SKM-1 (cell line): ENCODE results near the gene PKD1L1.

ENCODE experiments used
- DNase-seq: peaks from one replicate; lab custom pipeline; 2025; ENCODE audit not compliant: unreplicated experiment; lab: John Stamatoyannopoulos, UW

Gene PKD1L1

DNA sequence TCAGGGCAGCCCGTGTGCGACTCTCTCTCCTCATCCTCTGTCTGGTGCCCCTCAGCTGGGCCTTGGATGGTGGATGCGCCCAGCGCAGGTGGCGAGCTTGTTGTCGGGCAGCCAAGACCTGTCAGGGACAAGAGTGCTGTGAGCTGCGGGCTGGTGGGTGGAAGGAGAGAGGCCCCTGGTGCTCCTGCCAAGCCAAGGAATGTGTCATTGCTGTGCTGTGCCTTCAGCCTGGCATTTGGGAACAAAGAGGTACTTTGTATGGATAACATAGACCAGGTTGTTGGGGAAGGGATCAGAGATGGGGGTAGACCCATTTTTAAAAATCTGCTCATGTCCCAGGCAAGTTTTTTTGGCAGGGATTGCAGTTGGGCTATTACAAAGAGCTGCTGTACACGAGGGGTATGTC is 120.9 kb downstream of the PKD1L1 start:
- DNase-seq: no peak

DNA sequence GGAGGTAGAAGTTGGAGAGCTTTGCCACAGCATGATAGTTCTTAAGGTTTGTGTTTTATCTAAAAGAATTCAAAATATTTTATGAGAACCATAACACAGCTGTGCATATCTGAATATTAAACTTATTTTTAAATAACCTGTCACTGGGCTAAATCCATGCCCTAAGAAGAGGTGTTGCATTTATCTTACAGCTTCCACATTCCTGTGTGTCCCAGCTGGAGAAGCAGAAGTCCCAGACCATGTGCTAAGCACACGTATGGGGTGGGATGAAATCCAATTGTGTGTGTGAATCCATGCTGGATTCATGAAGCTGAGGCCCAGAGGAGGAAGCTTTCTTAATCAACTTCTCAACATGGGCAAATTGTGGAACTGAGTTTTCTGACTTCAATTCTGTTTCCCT is 121.5 kb downstream of the PKD1L1 start:
- DNase-seq: no peak

DNA sequence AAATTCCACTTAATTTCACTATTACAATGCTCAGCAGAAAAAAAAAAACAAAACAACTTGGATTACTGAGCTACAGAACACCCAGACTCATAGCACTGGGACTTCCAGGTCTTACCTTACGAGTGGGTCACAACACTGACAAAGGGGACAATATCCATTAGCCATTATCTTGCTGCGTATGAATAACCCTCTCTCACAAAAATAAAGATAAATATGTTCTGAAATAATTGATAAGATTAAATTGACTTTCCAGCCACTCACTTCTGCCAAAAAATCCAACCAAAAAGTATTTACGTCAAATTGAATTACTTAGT is 128.7 kb downstream of the PKD1L1 start:
- DNase-seq: no peak

DNA sequence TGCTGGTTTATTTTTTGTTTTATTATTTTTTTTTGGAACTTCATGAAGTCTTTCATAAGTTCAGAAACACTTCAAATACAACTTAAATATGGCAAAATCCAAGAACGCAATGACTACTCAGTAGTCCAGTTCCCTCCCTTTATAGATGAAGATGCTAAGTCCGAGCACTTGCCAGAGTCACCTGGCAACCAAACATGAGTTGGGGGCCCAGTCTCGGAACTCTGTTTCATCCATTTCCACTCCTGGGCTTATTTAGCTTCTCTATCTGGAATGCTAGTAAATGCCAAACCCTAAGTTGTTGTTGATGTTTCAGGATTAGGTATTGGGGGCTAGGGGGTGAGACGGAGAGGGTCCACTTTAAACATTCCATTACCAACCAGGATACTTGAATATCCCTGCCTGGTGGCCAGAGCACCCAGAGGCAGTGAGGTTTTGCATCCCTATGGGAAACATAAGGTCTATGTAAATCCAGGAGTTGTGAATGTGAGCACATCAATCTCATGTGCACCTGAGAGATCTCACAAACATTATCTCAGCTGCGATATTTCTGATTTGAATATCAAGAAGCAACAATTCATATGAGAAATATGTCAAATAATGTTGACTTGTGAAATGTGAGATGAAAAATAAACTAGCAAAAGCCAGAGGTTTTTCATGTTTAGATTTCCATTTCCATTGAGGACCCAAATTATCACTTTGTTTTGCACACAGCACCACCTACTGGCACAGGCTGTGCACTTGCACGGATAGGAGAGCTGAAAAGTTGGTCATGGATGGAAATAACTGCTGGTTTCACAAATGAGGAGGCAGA is 129.3 kb downstream of the PKD1L1 start:
- peak; percentile 27 for DNase-seq

DNA sequence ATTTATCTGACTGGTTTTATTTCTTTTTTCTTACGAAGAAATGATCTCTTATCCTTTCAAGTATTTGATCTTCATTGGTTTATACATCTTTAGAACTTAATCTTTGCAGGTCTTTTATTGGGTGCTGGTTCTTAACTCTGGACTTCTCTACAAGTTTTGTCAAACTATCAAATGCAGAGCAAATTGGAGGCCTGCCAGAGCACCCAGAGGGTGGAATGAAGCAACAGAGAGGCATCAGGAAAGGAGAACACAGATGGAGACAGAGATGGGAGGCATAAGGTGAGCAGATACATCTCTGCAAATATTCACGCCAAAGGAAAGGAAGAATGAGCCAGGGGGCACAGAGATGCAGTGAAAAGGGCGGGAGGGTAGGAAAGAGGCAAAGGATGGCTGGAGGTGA is 130.3 kb downstream of the PKD1L1 start:
- no peak for DNase-seq

DNA sequence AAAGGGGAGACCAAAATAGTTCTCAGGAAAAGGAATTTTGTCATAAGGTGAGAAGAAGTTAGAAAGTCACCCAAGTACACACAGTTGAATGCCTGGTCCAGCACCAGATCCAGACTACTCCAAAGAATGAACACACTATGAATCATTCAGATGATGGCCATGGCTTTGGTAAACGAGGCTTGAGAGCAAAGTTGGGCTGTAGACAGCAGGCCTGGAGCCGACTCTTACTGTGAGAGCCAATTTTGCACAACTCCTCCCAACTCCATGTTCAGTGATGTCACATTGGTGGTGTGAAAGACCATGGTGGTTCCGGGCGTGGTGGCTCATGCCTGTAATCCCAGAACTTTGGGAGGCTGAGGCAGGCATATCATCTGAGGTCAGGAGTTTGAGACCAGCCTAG is 131.6 kb downstream of the PKD1L1 start:
- no peak for DNase-seq

DNA sequence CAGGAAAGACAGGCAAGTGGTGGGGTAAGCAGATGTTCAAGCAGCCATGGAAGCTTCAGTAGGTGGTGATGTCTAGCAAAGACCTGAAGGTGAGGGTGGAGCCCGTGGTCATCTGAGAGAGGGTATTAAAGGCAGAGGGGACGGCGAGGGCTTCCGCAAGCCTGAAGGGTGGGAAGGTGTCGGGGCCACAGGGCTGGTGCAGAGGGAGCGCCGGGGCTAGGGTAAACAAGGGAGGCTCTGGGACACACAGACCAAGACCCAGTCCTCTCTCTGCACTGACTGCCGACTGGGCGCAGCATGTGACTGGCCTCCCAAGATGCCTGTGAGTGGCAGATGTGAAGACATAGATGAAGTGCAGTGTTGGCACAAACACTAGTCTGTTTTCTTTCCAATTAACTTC is 132.4 kb downstream of the PKD1L1 start:
- no peak for DNase-seq

DNA sequence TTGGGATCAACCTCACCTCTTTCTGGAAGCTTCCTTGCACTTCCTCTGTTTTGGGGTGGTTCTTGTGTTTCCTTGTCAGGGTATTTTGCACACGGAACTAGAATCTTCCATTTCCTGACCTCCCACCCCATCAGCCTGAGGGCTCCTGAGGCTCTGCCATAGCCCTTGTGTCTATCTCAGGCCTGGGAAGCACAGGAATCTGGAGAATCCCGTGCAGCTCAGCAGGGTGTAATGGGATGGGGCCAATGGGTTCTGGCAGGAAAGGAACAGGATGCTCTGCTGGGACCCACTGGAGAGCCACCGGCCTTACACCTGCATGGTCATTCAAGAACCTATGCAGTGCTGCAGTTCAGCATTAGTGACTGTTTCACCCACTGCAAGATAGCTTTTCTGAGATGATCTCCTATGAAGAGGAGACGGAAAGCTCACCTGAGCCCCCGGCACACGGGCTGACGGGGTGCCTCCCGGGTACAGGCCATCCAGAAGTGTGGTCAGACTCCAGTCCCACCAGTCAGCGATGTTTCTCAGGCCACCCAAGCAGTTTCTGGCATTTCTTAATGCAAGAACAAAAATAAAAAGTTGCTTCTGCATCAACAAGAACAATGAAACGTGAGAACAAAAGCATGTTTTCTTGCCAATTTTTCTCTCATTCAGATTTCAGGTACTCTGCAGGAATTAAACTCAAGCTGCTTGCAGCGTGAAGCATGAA is 133.2 kb downstream of the PKD1L1 start:
- DNase-seq: no peak

DNA sequence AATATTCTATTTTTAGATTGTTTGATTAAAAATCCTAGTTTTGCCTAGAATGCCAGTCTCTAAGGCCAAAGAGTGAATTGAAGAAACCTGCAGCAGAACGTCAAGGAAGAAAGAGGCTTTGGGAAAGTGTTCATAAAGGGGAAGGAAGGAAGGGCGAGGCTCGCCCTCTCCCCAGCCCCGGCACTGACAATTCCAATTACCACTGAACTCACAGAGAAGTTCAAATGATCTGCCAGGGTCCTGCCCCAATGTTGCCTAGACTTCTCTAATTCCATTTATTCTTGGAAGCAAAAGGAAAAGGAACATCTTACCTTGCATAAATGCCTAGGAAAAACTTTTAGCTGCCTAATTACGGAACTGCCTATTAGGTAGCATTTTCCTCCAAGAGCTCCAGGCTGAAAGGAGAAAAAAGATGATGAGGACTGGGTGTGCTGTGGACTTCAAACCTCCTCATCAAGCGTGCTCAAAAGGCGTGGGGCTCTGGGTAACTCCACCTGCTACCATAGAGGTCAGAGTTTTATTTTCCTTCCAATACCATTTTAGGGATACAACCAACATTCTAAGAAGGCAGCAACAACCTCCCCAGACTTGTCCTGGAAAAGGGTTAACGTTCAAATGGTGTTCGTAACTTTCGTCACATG is 134.5 kb downstream of the PKD1L1 start:
- DNase-seq: peak; percentile 60

DNA sequence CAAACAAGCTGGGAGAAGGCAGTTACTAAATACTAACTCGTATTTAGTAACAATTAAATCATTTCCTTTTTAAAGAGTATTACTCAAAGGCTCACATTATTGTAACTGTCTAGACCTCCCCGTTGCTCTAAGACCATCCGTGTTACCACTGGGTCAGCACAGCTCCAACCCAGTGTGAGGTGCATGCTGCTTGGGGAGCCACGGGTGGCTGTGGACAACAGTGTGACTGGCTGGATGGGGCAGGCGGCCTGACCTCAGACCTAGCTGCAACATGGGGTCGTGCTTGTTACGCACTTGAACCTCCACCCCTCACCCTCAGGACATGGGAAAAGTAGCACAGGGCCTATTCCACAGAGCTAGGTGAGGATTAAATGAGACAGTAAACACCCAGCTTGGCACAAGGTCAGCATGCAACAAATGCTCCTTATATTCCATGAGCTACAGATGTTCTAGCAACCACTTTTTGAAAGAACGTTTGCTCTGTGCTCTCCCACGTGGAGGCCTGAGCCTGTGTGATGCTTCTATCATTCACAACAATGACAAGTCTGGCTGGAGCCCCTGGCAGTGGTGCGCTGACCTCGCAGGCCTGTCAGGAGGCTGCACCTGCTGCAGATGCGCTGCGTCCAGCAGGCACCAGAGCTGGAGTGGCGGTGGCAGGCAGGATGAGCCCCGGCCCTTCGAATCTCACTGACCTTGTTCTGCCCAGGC is 135.7 kb downstream of the PKD1L1 start:
- no peak for DNase-seq

DNA sequence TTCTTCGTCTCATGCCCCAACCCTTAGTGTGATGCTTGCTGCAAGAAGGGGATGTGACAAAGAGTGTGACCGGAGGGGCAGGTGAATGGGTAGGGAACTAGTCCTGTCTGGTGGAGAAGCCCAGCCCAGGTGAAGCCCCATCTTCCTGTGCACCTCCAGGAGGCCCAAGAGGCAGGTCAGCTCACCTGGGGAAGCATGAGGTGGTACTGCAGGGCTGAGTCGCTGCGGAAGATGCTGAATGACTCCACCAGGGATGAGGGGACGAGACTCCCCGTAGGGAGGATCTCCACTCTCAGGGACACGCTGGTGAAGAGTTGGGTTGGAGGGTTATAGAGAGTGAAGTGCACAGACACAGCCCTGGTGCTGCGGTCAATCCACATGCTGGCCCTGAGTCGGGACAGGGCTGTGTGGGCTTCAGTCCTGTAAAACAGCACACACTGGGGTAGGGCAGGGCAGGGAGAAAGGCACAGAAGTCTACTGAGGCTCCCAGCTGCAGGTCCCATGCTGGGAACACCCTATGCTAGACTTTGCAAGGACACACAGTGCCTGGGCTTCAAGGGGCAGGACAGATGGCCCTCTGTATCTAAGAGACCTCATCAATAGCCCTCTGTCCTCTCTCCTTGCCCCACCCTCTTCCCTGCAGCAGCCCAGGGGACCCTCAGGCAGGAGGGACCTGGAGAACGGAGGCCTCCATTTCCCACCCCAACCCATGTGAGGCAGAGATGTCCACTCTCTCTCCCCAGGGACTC is 136.5 kb downstream of the PKD1L1 start:
- no peak for DNase-seq

DNA sequence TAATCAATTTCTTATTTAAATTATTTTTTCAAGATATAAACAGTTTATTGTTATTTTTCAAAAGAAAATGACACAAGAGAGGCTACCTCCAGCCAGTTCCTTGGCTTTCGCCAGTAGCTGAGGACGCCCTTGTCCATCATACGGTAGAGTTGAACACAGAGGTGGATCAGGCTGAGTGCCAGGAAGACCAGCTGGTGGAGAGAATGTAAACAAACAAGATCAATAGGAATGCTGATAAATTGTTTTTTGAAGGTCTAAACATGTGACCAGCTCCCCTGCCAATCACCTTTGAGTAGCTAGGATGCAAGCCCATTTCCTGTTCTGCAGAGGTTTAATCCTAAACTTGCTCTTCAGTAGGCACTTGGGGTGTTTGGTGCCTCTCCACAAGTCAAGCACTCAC is 138.9 kb downstream of the PKD1L1 start:
- no peak for DNase-seq

DNA sequence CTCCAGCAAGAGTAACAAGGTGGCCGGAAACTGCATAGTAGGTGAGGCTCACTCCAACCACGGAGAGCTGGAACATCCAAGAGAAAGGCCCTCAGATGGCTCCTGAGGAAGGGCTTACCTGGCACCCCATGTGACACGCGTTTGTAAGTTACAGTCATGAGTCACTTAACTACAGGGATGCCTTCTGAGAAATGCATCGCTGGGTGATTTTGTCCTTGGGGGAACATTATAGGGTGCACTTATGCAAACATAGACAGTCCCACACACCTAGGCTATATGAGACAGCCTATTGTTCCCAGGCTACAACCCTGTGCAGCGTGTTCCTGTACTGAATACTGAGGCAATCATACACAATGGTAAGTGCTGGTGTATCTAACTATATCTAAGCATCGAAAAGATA is 139.9 kb downstream of the PKD1L1 start:
- DNase-seq: no peak

DNA sequence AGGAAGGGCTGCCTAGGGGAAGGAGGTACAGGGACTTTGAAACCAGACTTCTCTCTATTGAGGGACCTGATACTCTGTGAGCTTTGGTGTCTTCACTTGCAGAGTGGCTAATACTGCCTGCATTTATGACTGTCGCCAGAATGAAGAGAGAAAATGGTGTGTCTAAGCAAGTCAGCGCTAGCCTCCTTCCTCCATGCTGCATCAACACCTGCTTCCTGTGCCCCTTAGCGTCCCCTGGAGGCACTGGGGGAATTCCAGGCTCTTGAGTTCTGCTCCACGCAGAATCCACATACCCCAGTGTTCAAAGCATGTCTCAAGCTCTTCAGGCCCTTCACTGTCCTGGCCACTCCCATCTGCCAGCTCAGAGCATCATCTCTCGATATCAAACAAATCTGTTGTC is 140.5 kb downstream of the PKD1L1 start:
- no peak for DNase-seq

DNA sequence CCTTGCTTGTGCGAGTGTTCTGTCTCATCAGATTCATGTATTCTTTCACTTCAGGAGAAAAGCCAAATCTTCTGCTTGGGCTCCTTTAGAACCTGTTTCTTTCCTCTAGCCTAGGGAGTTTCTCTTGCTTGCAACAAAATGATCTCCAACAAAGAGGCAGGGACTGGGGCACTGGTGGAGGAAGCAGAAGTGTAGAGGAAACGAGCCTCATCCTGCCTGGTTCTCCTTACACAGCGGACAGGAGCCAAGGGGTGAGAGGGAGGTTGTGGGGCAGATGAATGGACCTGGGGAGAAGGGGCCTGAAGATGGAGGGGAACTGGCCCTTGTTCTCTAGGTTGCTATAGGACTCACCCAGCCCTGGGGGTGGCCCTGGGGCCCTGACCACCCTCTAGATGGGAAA is 141.1 kb downstream of the PKD1L1 start:
- DNase-seq: peak; percentile 59

DNA sequence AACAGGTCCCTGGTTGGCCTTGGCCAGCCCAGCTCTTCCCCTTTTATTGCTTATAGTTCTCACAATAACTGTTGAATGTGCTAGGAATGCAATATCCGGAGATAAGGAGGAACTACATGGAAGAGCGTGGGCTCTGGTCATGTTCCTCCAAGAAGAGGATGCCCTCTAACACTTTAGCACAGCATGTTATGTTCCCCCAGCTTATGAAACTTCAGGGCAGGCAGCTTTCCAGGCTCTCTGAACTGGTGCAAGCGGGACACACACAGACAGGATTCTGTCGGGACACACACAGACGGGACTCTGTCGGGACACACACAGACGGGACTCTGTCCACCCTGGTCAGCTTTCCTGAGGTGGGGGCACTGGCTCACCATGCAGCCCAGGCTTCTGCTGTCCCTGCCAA is 141.6 kb downstream of the PKD1L1 start:
- DNase-seq: peak; percentile 38

DNA sequence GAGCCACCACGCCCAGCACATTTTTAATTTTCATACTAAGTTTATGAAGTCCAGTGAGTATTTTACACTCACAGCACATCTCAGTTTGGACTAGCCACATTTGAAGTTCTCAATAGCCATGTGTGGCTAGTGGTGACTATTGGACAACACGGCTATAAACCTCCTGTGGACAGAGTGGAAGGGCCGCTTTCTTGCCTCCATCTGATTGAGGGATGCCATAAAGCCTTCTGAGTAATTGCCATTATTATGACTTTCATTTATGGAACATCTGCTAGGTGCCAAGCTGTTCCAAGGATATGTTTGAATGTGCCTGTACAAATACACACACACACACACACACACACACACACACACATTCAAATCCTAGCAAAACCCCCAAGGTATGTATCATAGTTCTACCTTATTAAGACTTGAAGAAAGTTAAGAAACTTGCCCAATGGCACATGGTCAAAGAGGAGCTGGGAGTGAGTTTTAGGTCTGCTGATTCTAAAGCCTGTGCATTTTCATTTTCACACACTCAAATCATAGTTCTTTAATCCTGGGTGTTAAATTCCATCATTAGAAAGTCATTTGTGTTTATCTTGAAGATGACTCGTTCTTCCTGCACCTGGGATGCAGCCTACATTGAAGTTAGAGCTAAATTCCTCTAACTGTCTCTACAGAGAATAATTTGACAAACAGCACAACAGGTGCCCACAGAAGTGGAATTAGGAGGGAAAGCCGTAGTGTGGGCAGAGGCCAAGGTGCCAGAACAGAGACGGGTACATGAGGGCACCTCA is 143.3 kb downstream of the PKD1L1 start:
- DNase-seq: no peak

DNA sequence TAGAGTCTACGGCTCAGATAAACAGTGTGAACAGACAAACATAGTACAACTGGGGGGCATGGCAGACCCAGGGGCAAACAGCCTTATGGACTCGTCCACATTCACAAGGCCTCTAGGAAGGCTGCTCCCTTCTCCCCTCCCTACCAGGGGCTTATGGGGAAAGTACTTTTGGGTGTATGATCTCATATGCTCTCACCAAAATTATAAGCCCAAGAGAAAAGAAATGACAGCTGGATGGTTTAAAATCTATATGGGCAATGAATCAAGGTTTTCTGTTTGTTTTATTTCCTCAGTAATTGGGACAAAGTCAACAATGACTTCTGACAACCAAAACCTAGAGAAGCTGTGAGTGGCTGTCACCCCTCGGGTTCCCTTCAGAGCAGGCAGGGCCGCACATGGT is 144.4 kb downstream of the PKD1L1 start:
- DNase-seq: no peak

DNA sequence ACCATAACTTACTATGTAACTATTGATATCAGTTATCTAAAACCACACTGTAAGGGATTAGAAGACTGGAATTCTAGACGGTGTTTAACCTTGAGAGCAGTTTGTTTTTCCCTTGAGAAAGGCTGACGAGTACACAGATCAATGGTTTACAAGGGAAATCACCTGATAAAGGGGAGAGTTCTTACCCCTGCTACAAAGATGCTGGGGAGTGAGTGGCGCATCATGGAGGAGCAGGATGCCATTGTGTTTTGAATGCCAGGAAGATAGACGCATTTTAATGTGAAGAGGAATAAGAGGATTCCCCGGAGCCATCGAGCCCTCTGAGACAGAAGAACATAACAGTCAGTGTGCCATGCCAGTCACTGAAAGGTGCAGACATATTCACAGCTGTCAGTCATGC is 145.2 kb downstream of the PKD1L1 start:
- DNase-seq: no peak

DNA sequence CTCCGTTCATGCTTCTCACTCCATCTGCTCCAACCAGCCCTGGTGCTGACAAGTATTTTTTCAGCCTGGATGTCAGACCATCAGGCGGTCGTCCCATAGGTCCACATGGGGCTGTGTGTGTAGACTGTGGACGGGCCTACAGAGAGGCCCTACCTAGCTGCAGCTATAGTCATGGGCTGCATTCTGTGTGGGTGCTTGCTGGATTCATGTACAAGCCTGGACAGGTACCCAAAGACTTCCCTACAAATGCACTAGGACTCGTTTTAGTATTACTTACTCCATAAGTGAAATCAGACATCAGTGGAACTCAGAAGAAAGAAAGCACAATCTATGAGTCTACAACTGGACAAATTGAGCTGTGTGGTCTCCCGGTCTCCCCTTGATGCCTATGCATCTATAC is 146.8 kb downstream of the PKD1L1 start:
- no peak for DNase-seq
